Spleen (tissue), 7 donors: ENCODE data around the gene TMEM208.

Experiments used
- CTCF ChIP-seq, 11 experiments: fragments of 200-600 bp in 7 of 11; fragments of 450-650 bp in 4 of 11; sonication (generic) in 4 of 11; IDR thresholded peaks in 8 of 11; conservative IDR thresholded peaks in 3 of 11; 1 replicate in 7 of 11; 2 replicates in 4 of 11; pipeline versions ENCODE4 v1.4.0 to v1.8.0; 2016 to 2021; ENCODE audit warnings: antibody characterized with exemption in 11 of 11, inconsistent platforms in 4 of 11, mild to moderate bottlenecking in 1 of 11
- POLR2A ChIP-seq, 3 donors: fragments of 450-650 bp; IDR thresholded peaks; one replicate each; pipeline ENCODE4 v1.5.1; 2017; ENCODE audit warnings: antibody characterized with exemption in 3 of 3, mild to moderate bottlenecking in 1 of 3
- POLR2AphosphoS5 ChIP-seq, 3 donors: sonication (generic); formaldehyde crosslinking; IDR thresholded peaks; one replicate each; pipeline ENCODE4 v1.5.1; 2017; ENCODE audit warnings: antibody characterized with exemption in 3 of 3
- donor health status: DM: no; HTN: no; CAD: no; lungs with moderate emphysema.
- donor health status: DM: no; HTN: no; CAD: no.
- donor health status: DM: no; HTN: no; CAD: no.

- no peak for TF ChIP-seq POLR2AphosphoS5 (IDR thresholded peaks at IDR 0.05)
- TF ChIP-seq CTCF (IDR thresholded peaks at IDR 0.05 in 8 of 11, conservative IDR thresholded peaks at IDR 0.05 in 3 of 11) = no peak
- TF ChIP-seq POLR2A (IDR thresholded peaks at IDR 0.05) = no peak
Measured at GRCh38 chr16:67211674-67212073, 15.3 kb upstream of the TMEM208 start.
